ENCODE measurements around the gene MFSD6. TPM values are rescaled to one million over a fixed set of nuclear protein-coding genes. Genes with fewer than 3 reads are reported as not detected.

The MFSD6 gene
- total and polyA plus RNA-seq, 5 donors from 2014 or later: 24.0 to 67.1 (median 29.2) TPM

DNA sequence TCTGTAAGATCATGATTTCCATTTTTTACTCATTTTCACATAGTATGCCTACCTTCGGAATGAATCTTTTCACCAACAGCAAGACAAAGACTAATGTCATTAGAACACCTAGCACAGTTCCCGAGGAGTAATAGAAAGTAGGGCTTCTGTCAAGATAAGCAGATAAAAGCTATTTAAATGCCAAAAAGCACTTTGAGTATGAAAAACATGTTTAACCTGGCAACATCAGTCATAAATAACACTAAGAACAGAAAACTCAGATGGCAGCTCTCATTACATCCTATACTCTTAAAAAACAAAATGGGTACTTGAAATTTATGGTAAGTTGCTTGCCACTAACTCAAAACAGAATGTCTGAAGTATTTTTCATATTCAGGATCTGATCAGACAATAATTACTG, 109.3 kb downstream of the MFSD6 start:
- H3K27ac Mint-ChIP-seq: peak overlapping the region in 1 of 3 donors; percentile 39

DNA sequence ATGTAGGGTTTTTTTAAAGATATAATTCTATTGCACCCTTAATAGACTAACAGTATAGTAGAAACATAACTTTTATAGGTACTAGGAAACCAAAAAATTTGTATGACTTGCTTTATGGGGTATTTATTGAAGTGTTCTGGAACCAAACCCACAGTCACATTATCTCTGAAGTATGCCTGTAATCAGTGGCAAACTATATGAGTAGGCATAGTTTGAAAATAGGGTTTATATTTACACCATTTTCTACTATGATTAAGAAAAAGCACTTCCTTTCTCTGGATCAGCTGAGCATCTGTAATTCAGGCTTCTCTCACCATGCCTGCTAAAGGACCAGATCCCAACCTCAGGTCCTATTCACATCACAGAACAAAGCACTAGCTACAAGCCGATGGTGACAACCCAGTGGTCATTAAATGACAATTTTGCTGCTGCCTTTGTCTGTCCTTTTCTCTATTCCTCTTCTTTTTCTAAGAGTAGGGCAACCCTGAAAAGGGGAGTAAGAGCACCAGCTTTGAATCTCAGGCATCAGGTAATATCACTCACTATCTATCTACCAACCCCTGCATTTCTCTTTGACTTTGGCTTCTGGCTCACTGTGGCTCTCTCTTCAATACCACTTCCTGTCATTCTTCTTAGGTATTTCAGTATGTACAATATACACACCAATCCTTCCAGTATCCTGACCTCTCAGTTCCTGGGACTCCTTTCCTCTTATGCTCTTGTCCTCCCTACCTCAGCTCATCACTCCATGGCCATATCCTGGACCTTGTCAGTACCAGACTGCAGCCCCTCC, 112.0 kb downstream of the MFSD6 start:
- Histone ChIP-seq H3K9me3 (ENCODE audit: control insufficient read depth in 2 of 2, low read length in 2 of 2) (no peaks in the 10 kb centered on the region), H3K27me3 (ENCODE audit: control insufficient read depth, insufficient read depth, low read length) (no peaks in the 10 kb centered on the region), H3K4me3 (ENCODE audit: low read depth, low read length) (no peak overlapping the region), H3K4me1 (ENCODE audit: control insufficient read depth, insufficient read depth, low read length, poor library complexity, severe bottlenecking) (peaks cover 29% of the 10 kb centered on the region), H3K27ac (ENCODE audit: insufficient read depth, low read length, poor library complexity, severe bottlenecking) (peak overlapping the region; percentile 48), H3K36me3 (ENCODE audit: control insufficient read depth, insufficient read depth, low read length) (peaks cover 8% of the 10 kb centered on the region)
- Mint-ChIP-seq H3K27ac (peak overlapping the region; percentile 11 to 82 (median 33)), H3K9me3 (no peaks in the 10 kb centered on the region), H3K4me1 (peaks cover 24 to 52% (median 34%) of the 10 kb centered on the region in 4 donors), H3K4me3 (peak overlapping the region in 3 of 4 donors; percentile 21 to 69 (median 58)), H3K36me3 (peaks cover 45% of the 10 kb centered on the region), H3K27me3 (no peaks in the 10 kb centered on the region)
- DNase-seq (peak in 2 of 3 donors; percentile 34 to 60), ATAC-seq (ENCODE audit: low read depth in 2 of 2) (peak; percentile 77 to 78)

More for the DNA sequence above, 109.3 kb downstream of the MFSD6 start:
- no peaks in the 10 kb centered on the region for H3K9me3 Mint-ChIP-seq
- Histone ChIP-seq H3K36me3 (ENCODE audit: control insufficient read depth, insufficient read depth, low read length) (peaks cover 21% of the 10 kb centered on the region), H3K27me3 (ENCODE audit: control insufficient read depth, insufficient read depth, low read length) (no peaks in the 10 kb centered on the region), H3K4me3 (ENCODE audit: low read depth, low read length) (no peak overlapping the region), H3K27ac (ENCODE audit: insufficient read depth, low read length, poor library complexity, severe bottlenecking) (no peak overlapping the region), H3K4me1 (ENCODE audit: control insufficient read depth, insufficient read depth, low read length, poor library complexity, severe bottlenecking) (peaks cover 33% of the 10 kb centered on the region), H3K9me3 (ENCODE audit: control insufficient read depth in 2 of 2, low read length in 2 of 2) (no peaks in the 10 kb centered on the region)
- no peaks in the 10 kb centered on the region for H3K27me3 Mint-ChIP-seq
- peaks cover 45% of the 10 kb centered on the region for H3K36me3 Mint-ChIP-seq
- DNase-seq (no peak), ATAC-seq (ENCODE audit: low read depth in 2 of 2) (no peak)
- peaks cover 29 to 61% (median 36%) of the 10 kb centered on the region in 4 donors for H3K4me1 Mint-ChIP-seq
- no peak overlapping the region for H3K4me3 Mint-ChIP-seq

DNA sequence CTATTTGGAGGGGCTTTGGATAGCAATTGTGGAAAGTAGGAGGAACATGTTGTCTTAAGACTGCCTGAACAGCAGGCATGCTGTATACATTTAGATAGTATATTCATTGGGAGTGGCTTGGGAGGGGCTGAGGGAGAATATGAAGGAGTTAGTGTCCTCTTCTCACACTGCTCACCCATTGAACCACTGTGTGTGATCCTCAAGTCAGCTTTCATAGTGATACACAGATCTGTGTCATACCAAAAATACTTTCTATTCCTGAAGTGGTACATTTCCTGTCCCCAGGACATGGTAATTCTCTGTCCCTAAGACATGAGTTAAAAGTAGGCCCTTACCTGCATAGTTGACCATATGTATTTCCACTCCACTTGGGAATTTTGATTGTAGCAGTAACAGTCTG, 116.8 kb downstream of the MFSD6 start:
- DNase-seq (no peak), ATAC-seq (ENCODE audit: low read depth in 2 of 2) (no peak)
- no peak overlapping the region for H3K4me3 Mint-ChIP-seq
- Histone ChIP-seq H3K9me3 (ENCODE audit: control insufficient read depth in 2 of 2, low read length in 2 of 2) (no peaks in the 10 kb centered on the region), H3K27ac (ENCODE audit: insufficient read depth, low read length, poor library complexity, severe bottlenecking) (no peak overlapping the region), H3K36me3 (ENCODE audit: control insufficient read depth, insufficient read depth, low read length) (peaks cover 2% of the 10 kb centered on the region), H3K4me3 (ENCODE audit: low read depth, low read length) (no peak overlapping the region), H3K27me3 (ENCODE audit: control insufficient read depth, insufficient read depth, low read length) (no peaks in the 10 kb centered on the region), H3K4me1 (ENCODE audit: control insufficient read depth, insufficient read depth, low read length, poor library complexity, severe bottlenecking) (peaks cover 18% of the 10 kb centered on the region)
- H3K36me3 Mint-ChIP-seq: peaks cover 38% of the 10 kb centered on the region
- H3K9me3 Mint-ChIP-seq: peaks cover 0 to 1% (median 0%) of the 10 kb centered on the region in 7 donors
- peaks cover 28 to 64% (median 57%) of the 10 kb centered on the region in 4 donors for H3K4me1 Mint-ChIP-seq
- no peaks in the 10 kb centered on the region for H3K27me3 Mint-ChIP-seq
- H3K27ac Mint-ChIP-seq: no peak overlapping the region

GRCh38 chr2:190526105-190526750, 118.1 kb downstream of the MFSD6 start:
- DNase-seq (no peak), ATAC-seq (ENCODE audit: low read depth in 2 of 2) (no peak)
- peak overlapping the region in 2 of 3 donors; percentile 9 to 39 for H3K27ac Mint-ChIP-seq
- H3K36me3 Mint-ChIP-seq: peaks cover 28% of the 10 kb centered on the region
- H3K27me3 Mint-ChIP-seq: no peaks in the 10 kb centered on the region
- Histone ChIP-seq H3K4me3 (ENCODE audit: low read depth, low read length) (no peak overlapping the region), H3K9me3 (ENCODE audit: control insufficient read depth in 2 of 2, low read length in 2 of 2) (no peaks in the 10 kb centered on the region), H3K27me3 (ENCODE audit: control insufficient read depth, insufficient read depth, low read length) (no peaks in the 10 kb centered on the region), H3K4me1 (ENCODE audit: control insufficient read depth, insufficient read depth, low read length, poor library complexity, severe bottlenecking) (peaks cover 20% of the 10 kb centered on the region), H3K36me3 (ENCODE audit: control insufficient read depth, insufficient read depth, low read length) (peaks cover 2% of the 10 kb centered on the region), H3K27ac (ENCODE audit: insufficient read depth, low read length, poor library complexity, severe bottlenecking) (no peak overlapping the region)
- peaks cover 0 to 1% (median 0%) of the 10 kb centered on the region in 7 donors for H3K9me3 Mint-ChIP-seq
- no peak overlapping the region for H3K4me3 Mint-ChIP-seq
- H3K4me1 Mint-ChIP-seq: peaks cover 29 to 65% (median 54%) of the 10 kb centered on the region in 4 donors

DNA sequence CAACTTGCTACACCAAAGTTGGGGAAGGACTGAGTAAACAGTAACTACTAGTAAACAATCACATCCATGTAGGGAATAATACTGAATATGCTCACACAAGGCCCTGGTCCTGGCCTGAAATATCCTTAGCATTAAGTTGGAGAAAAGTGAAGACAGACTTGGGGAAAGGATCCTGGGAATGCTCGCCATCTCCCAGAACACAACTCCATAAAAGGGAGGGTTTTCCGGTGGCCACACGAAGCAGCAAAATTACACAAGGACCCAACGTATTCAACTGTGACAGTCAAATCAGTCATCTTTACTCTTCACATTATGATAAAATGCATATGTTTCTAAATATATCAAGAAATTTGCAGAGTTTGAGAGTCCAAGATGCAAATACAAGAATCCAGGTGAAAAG, 119.1 kb downstream of the MFSD6 start:
- peaks cover 28 to 65% (median 53%) of the 10 kb centered on the region in 4 donors for H3K4me1 Mint-ChIP-seq
- DNase-seq: no peak
- peaks cover 23% of the 10 kb centered on the region for H3K36me3 Mint-ChIP-seq
- H3K4me3 Mint-ChIP-seq: no peak overlapping the region
- H3K9me3 ChIP-seq (ENCODE audit: control insufficient read depth in 2 of 2, low read length in 2 of 2): no peaks in the 10 kb centered on the region
- no peak overlapping the region for H3K27ac ChIP-seq (ENCODE audit: insufficient read depth, low read length, poor library complexity, severe bottlenecking)
- ATAC-seq (ENCODE audit: low read depth in 2 of 2): no peak
- H3K36me3 ChIP-seq (ENCODE audit: control insufficient read depth, insufficient read depth, low read length): peaks cover 2% of the 10 kb centered on the region
- peaks cover 27% of the 10 kb centered on the region for H3K4me1 ChIP-seq (ENCODE audit: control insufficient read depth, insufficient read depth, low read length, poor library complexity, severe bottlenecking)
- no peaks in the 10 kb centered on the region for H3K27me3 Mint-ChIP-seq
- peaks cover 0 to 1% (median 0%) of the 10 kb centered on the region in 7 donors for H3K9me3 Mint-ChIP-seq
- H3K27ac Mint-ChIP-seq: peak overlapping the region in 1 of 3 donors; percentile 38
- H3K27me3 ChIP-seq (ENCODE audit: control insufficient read depth, insufficient read depth, low read length): no peaks in the 10 kb centered on the region
- no peak overlapping the region for H3K4me3 ChIP-seq (ENCODE audit: low read depth, low read length)

DNA sequence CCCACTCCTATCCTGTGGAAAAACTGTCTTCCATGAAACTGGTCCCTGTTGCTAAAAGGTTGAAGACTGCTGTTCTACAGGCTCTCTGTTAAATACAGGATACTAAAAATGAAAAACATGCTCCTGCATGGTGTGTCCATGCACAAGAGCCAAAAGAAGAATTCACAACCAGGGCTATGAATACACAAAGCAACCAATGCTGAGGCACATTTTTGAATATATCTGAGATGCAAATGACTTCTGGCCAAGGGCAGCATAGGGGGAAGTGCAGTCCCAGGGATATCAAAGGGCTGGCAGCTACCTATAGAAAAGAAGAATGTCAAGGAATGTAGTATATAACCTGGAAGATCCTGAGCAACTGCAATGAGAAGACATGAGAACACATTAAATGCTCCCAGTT, 119.8 kb downstream of the MFSD6 start:
- H3K27me3 ChIP-seq (ENCODE audit: control insufficient read depth, insufficient read depth, low read length): no peaks in the 10 kb centered on the region
- Mint-ChIP-seq H3K4me3 (peak overlapping the region in 2 of 4 donors; percentile 0 to 3), H3K27ac (peak overlapping the region in 2 of 3 donors; percentile 22 to 80), H3K36me3 (peaks cover 17% of the 10 kb centered on the region), H3K9me3 (peaks cover 0 to 1% (median 0%) of the 10 kb centered on the region in 7 donors), H3K27me3 (no peaks in the 10 kb centered on the region), H3K4me1 (peaks cover 28 to 71% (median 56%) of the 10 kb centered on the region in 4 donors)
- peaks cover 34% of the 10 kb centered on the region for H3K4me1 ChIP-seq (ENCODE audit: control insufficient read depth, insufficient read depth, low read length, poor library complexity, severe bottlenecking)
- H3K4me3 ChIP-seq (ENCODE audit: low read depth, low read length): no peak overlapping the region
- H3K36me3 ChIP-seq (ENCODE audit: control insufficient read depth, insufficient read depth, low read length): peaks cover 2% of the 10 kb centered on the region
- no peaks in the 10 kb centered on the region for H3K9me3 ChIP-seq (ENCODE audit: control insufficient read depth in 2 of 2, low read length in 2 of 2)
- H3K27ac ChIP-seq (ENCODE audit: insufficient read depth, low read length, poor library complexity, severe bottlenecking): no peak overlapping the region
- no peak for ATAC-seq (ENCODE audit: low read depth in 2 of 2)
- DNase-seq: no peak

GRCh38 chr2:190528521-190529001, 120.4 kb downstream of the MFSD6 start:
- H3K36me3 ChIP-seq (ENCODE audit: control insufficient read depth, insufficient read depth, low read length): peaks cover 2% of the 10 kb centered on the region
- peaks cover 40% of the 10 kb centered on the region for H3K4me1 ChIP-seq (ENCODE audit: control insufficient read depth, insufficient read depth, low read length, poor library complexity, severe bottlenecking)
- peaks cover 0 to 1% (median 0%) of the 10 kb centered on the region in 7 donors for H3K9me3 Mint-ChIP-seq
- no peaks in the 10 kb centered on the region for H3K27me3 ChIP-seq (ENCODE audit: control insufficient read depth, insufficient read depth, low read length)
- H3K4me3 ChIP-seq (ENCODE audit: low read depth, low read length): no peak overlapping the region
- H3K9me3 ChIP-seq (ENCODE audit: control insufficient read depth in 2 of 2, low read length in 2 of 2): no peaks in the 10 kb centered on the region
- H3K4me1 Mint-ChIP-seq: peaks cover 28 to 77% (median 61%) of the 10 kb centered on the region in 4 donors
- H3K27ac ChIP-seq (ENCODE audit: insufficient read depth, low read length, poor library complexity, severe bottlenecking): no peak overlapping the region
- H3K4me3 Mint-ChIP-seq: peak overlapping the region in 1 of 4 donors; percentile 23
- H3K27ac Mint-ChIP-seq: peak overlapping the region in 2 of 3 donors; percentile 32 to 80
- DNase-seq (no peak), ATAC-seq (ENCODE audit: low read depth in 2 of 2) (no peak)
- H3K27me3 Mint-ChIP-seq: no peaks in the 10 kb centered on the region
- H3K36me3 Mint-ChIP-seq: peaks cover 13% of the 10 kb centered on the region

Data from CD4-positive, CD25-positive, alpha-beta regulatory T cell (primary cell).